ENCODE measurements around the gene CNTFR.
A peak's percentile ranks its signal among the peaks of the same experiment; 100 is the strongest.
"Not testable (repeated sequence)": the region's sequence is repeated elsewhere in the genome, so short reads cannot be mapped to it uniquely, and the experiment has no call there.

Gene CNTFR

GRCh38 chr9:34554211-34555001, 35.1 kb downstream of the CNTFR start:
- peak; percentile 49 for DNase-seq

GRCh38 chr9:34553511-34554021, 36.0 kb downstream of the CNTFR start:
- no peak for DNase-seq

- no peak for DNase-seq
Measured at GRCh38 chr9:34552986-34553385, 36.5 kb downstream of the CNTFR start.

GRCh38 chr9:34552606-34552981, 36.9 kb downstream of the CNTFR start:
- DNase-seq: no peak

GRCh38 chr9:34551751-34552605, 37.5 kb downstream of the CNTFR start:
- no peak for DNase-seq

GRCh38 chr9:34550681-34551270, 38.7 kb downstream of the CNTFR start:
- no peak for DNase-seq

GRCh38 chr9:34550016-34550680, 39.4 kb downstream of the CNTFR start:
- DNase-seq: no peak

- no peak for DNase-seq
Measured at GRCh38 chr9:34549407-34549732, 40.2 kb downstream of the CNTFR start.

GRCh38 chr9:34547960-34548611, 41.4 kb downstream of the CNTFR start:
- peak; percentile 53 for DNase-seq

GRCh38 chr9:34546834-34547827, 42.4 kb downstream of the CNTFR start:
- peak; percentile 77 for DNase-seq

GRCh38 chr9:34546102-34546833, 43.3 kb downstream of the CNTFR start:
- DNase-seq: no peak

GRCh38 chr9:34545497-34545896, 44.0 kb downstream of the CNTFR start:
- DNase-seq: no peak

GRCh38 chr9:34544035-34544434, 45.5 kb downstream of the CNTFR start:
- no peak for DNase-seq

GRCh38 chr9:34541540-34541939, 48.0 kb downstream of the CNTFR start:
- DNase-seq: no peak

GRCh38 chr9:34540827-34541226, 48.7 kb downstream of the CNTFR start:
- DNase-seq: peak; percentile 47

- no peak for DNase-seq
Measured at GRCh38 chr9:34536685-34537084, 52.8 kb downstream of the CNTFR start.

GRCh38 chr9:34532041-34532440, 57.5 kb downstream of the CNTFR start:
- not testable (repeated sequence) for DNase-seq

GRCh38 chr9:34526026-34526425, 63.5 kb downstream of the CNTFR start:
- DNase-seq: no peak

- DNase-seq: no peak
Measured at GRCh38 chr9:34524349-34524748, 65.2 kb downstream of the CNTFR start.

Data from fibroblast of skin of back (primary cell).